ENCODE results near the gene AANAT. TPM values are rescaled to one million over a fixed set of nuclear protein-coding genes. Genes with fewer than 3 reads are reported as not detected.

The AANAT gene
- total RNA-seq, 4 donors from 2014 or later: not detected

DNA sequence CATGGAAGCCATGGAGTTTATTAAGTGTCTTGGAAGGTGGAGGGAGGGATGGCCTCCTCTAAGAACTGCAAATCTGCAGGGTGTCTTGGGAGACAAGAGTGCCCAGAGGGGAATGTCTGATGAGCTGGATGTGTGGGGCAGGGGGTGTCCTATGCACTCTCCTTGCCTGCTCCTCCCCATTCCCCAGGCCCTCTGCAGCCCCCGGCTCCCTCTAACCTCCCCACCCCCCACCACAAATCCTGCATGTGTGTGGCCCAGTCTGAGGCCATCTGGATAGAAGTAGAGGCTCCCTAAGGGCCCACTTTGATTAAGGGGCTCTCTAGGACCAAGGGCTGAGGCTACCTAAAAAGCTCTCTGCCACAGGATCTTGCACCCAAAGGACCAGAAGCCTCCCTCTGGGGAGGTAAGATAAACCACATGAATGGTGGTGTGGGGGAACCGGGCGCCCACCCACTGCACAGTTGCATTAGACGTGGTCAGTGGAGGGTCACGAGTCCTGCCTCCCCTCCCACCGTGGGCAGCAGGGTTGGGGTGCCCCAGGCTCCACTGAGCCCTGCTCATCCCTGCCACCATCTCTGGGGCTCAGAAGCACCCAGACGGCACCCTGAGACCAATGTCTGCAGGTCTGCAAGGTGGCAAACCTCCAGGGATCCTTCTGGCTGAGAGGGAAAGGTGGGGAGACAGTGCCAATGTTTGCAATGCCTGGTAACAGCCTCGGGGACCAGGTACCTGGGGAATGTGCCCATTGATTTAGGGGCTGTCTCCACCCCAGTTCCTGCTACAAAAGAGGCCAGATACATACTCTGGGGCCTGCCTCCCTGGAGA lies 618 bp downstream of the AANAT start:
- WGBS, 2 donors (ENCODE audit: low coverage in 1 of 2): 77 to 100% methylated on average over 1 to 8 of the region's 8 CpGs
- peaks cover 0 to 4% (median 0%) of the 10 kb centered on the region in 4 donors for H3K4me1 ChIP-seq
- H3K4me3 ChIP-seq: no peak overlapping the region
- in situ Hi-C loops (cut with MboI; ENCODE audit: low pct_ligation_motif_present in 1 of 4, low pct_unique_long_range_greater_than_20kb in 1 of 4, low sequenced_read_pairs in 3 of 4): loop anchor here (5.0 to 10.0 kb wide), 2 partner anchors 39 to 47 kb away; no protein-coding TSS in a partner anchor
- intact Hi-C loops (cut with DNase I; ENCODE audit: low total_unique reads): no loop called here
- no peak overlapping the region for H3K27ac ChIP-seq
- TF ChIP-seq POLR2AphosphoS5 (IDR thresholded peaks at IDR 0.05): no peak
- no peak for TF ChIP-seq POLR2A (IDR thresholded peaks at IDR 0.05)
- TF ChIP-seq EP300 (IDR thresholded peaks at IDR 0.05; ENCODE audit: low read depth): no peak
- TF ChIP-seq, protein P1, sequence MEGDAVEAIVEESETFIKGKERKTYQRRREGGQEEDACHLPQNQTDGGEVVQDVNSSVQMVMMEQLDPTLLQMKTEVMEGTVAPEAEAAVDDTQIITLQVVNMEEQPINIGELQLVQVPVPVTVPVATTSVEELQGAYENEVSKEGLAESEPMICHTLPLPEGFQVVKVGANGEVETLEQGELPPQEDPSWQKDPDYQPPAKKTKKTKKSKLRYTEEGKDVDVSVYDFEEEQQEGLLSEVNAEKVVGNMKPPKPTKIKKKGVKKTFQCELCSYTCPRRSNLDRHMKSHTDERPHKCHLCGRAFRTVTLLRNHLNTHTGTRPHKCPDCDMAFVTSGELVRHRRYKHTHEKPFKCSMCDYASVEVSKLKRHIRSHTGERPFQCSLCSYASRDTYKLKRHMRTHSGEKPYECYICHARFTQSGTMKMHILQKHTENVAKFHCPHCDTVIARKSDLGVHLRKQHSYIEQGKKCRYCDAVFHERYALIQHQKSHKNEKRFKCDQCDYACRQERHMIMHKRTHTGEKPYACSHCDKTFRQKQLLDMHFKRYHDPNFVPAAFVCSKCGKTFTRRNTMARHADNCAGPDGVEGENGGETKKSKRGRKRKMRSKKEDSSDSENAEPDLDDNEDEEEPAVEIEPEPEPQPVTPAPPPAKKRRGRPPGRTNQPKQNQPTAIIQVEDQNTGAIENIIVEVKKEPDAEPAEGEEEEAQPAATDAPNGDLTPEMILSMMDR (IDR thresholded peaks at IDR 0.05): no peak
- no peaks in the 10 kb centered on the region for H3K36me3 ChIP-seq
- no peak for DNase-seq
- H3K9me3 ChIP-seq: no peaks in the 10 kb centered on the region
- H3K27me3 ChIP-seq: no peaks in the 10 kb centered on the region

DNA sequence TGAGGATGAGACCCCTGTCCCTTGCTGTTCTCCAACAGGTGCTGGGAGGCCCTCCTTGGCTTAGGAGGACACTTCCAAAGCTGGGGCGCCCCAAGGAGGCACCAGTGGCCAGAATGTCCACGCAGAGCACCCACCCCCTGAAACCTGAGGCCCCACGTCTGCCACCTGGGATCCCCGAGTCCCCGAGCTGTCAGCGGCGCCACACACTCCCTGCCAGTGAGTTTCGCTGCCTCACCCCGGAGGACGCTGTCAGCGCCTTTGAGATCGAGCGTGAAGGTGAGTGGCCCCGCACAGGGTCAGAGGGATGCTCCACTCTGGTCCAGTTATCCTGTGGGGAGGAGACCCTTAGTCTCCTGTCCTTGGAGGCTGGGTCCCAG lies 1.2 kb downstream of the AANAT start:
- WGBS, 2 donors (ENCODE audit: low coverage in 1 of 2): 89% methylated on average over 14 of the region's 14 CpGs; no CpG with 5 or more reads in 1 of the 2 donors
- TF ChIP-seq EP300 (IDR thresholded peaks at IDR 0.05; ENCODE audit: low read depth) (no peak), POLR2A (IDR thresholded peaks at IDR 0.05) (no peak)
- in situ Hi-C loops (cut with MboI; ENCODE audit: low pct_ligation_motif_present in 1 of 4, low pct_unique_long_range_greater_than_20kb in 1 of 4, low sequenced_read_pairs in 3 of 4): loop anchor here (5.0 to 10.0 kb wide), 2 partner anchors 39 to 46 kb away; no protein-coding TSS in a partner anchor
- Histone ChIP-seq H3K4me3 (no peak overlapping the region), H3K36me3 (no peaks in the 10 kb centered on the region), H3K9me3 (no peaks in the 10 kb centered on the region), H3K27ac (no peak overlapping the region), H3K27me3 (no peaks in the 10 kb centered on the region), H3K4me1 (peaks cover 0 to 4% (median 0%) of the 10 kb centered on the region in 4 donors)
- DNase-seq: no peak
- intact Hi-C loops (cut with DNase I; ENCODE audit: low total_unique reads): no loop called here

GRCh38 chr17:76469076-76469990 lies 1.9 kb downstream of the AANAT start:
- TF ChIP-seq EP300 (IDR thresholded peaks at IDR 0.05; ENCODE audit: low read depth) (no peak), POLR2AphosphoS5 (IDR thresholded peaks at IDR 0.05) (no peak), POLR2A (IDR thresholded peaks at IDR 0.05) (no peak)
- TF ChIP-seq, protein P1 (IDR thresholded peaks at IDR 0.05): no peak
- H3K36me3 ChIP-seq: no peaks in the 10 kb centered on the region
- DNase-seq: no peak
- H3K9me3 ChIP-seq: no peaks in the 10 kb centered on the region
- WGBS, 2 donors (ENCODE audit: low coverage in 1 of 2): 91% methylated on average over 38 of the region's 38 CpGs; no CpG with 5 or more reads in 1 of the 2 donors
- H3K4me3 ChIP-seq: no peak overlapping the region
- peaks cover 0 to 4% (median 0%) of the 10 kb centered on the region in 4 donors for H3K4me1 ChIP-seq
- in situ Hi-C loops (cut with MboI; ENCODE audit: low pct_ligation_motif_present in 1 of 4, low pct_unique_long_range_greater_than_20kb in 1 of 4, low sequenced_read_pairs in 3 of 4): loop anchor here (5.0 to 10.0 kb wide), 2 partner anchors 38 to 45 kb away; no protein-coding TSS in a partner anchor
- H3K27ac ChIP-seq: no peak overlapping the region
- intact Hi-C loops (cut with DNase I; ENCODE audit: low total_unique reads): no loop called here
- no peaks in the 10 kb centered on the region for H3K27me3 ChIP-seq

DNA sequence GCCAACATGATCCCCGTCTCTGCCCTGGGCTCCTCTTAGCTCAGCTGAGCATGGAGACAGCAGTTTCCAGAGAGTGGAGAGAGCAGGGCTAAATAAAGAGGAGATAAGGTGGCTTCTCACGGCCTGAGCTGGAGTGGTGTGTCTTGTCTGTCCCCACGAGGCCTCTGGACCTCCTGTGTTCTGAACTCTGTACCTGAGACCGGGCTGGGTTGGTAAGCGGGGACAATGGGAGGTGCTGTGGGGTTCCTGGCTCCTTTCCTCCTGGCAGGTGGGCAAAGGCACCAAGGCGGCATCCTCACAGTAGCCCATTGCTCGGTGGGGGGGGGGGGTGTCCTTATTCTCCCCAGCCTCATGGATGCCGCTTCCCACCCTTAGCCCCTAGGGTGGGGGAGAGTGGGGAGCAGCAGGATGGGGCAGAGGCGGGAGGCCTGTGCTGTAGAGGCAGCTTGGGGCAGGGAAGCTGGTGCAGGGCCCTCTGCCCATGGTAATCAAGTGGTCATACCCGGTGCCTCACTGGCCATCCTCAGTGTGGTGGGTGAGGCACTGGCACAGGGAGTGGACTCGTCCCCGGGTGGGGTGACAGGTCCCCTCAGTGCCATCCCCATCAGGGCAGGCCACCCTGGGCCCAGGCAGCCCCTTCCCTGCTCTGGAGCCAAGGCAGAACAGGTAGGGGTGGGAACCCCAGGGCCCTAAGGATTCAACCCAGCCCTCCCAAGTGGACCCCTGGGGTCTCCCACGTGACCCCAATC lies 2.8 kb downstream of the AANAT start:
- Histone ChIP-seq H3K4me3 (no peak overlapping the region), H3K27ac (no peak overlapping the region), H3K36me3 (no peaks in the 10 kb centered on the region), H3K4me1 (peaks cover 0 to 4% (median 0%) of the 10 kb centered on the region in 4 donors), H3K9me3 (no peaks in the 10 kb centered on the region), H3K27me3 (no peaks in the 10 kb centered on the region)
- intact Hi-C loops (cut with DNase I; ENCODE audit: low total_unique reads) (no loop called here), in situ Hi-C loops (cut with MboI; ENCODE audit: low pct_ligation_motif_present in 1 of 4, low pct_unique_long_range_greater_than_20kb in 1 of 4, low sequenced_read_pairs in 3 of 4) (loop anchor here (5.0 to 10.0 kb wide), 2 partner anchors 37 to 45 kb away; no protein-coding TSS in a partner anchor)
- no peak for DNase-seq
- 85% methylated on average over 13 of the region's 13 CpGs; no CpG with 5 or more reads in 1 of the 2 donors for WGBS, 2 donors (ENCODE audit: low coverage in 1 of 2)
- TF ChIP-seq POLR2A (IDR thresholded peaks at IDR 0.05) (no peak), POLR2AphosphoS5 (IDR thresholded peaks at IDR 0.05) (no peak)
- TF ChIP-seq, protein P1 (IDR thresholded peaks at IDR 0.05): no peak

Measured in transverse colon (tissue), 4 donors.